K562 (cell line): ENCODE measurements around the gene RNF43. TPM values are rescaled to one million over a fixed set of nuclear protein-coding genes. Genes with fewer than 3 reads are reported as not detected.

Experiments
- ATAC-seq: fragments of 200-7000 bp; cut with Tn5 transposase; 3 replicates; pipeline ENCODE4 v1.9.1; 2020; ENCODE audit warnings: moderate library complexity
- BruUV-seq: library from RNA; stranded (reverse); fragments of 400-500 nt; replicated peaks from 2 replicates; lab custom pipeline; 2021; lab: Mats Ljungman, UMichigan
- CTCF ChIA-PET: fragments of 300-600 bp; formaldehyde crosslinking; extraction: SDS; loops from one replicate; lab custom pipeline; 2021; ENCODE audit warnings: low intra/inter-chr PET ratio; lab: Yijun Ruan, JAX
- POLR2A ChIA-PET: fragments of 300-600, 350-650 bp; sonication (Branson Sonifier 250); formaldehyde crosslinking; extraction: SDS; loops from one replicate; lab custom pipeline; 2021; ENCODE audit warnings: antibody characterized with exemption, inconsistent platforms; lab: Yijun Ruan, JAX
- DNase-seq, 4 experiments: peaks; one replicate each; pipeline versions ENCODE4 v3.0.0 to v3.0.0-alpha.2; 2011 to 2018; ENCODE audit warnings: low spot score in 3 of 4, mixed read lengths in 3 of 4; ENCODE audit errors: extremely low read depth in 1 of 4
- FAIRE-seq: peaks from 2 replicates; lab custom pipeline; 2011; peaks lifted over from hg19 to GRCh38; lab: Jason Lieb, UNC
- H2AFZ ChIP-seq: 2 replicates; pipeline ENCODE4 v1.6.0; 2011; ENCODE audit warnings: low read depth, low read length, control low read depth, inconsistent platforms
- H3K27ac ChIP-seq: fragments of 200-600 bp; 3 replicates; pipeline ENCODE4 v1.8.0; 2011; ENCODE audit warnings: low read depth, mild to moderate bottlenecking, control low read depth, inconsistent platforms, low read length, moderate library complexity, mixed read lengths; ENCODE audit errors: extremely low read depth
- H3K27me3 ChIP-seq, 2 experiments: fragments of 300-600 bp in 1 of 2; 2 replicates in 1 of 2; 3 replicates in 1 of 2; pipeline versions ENCODE4 v1.6.0 to v1.8.0; 2011; ENCODE audit warnings: inconsistent platforms in 2 of 2, low read length in 2 of 2, mild to moderate bottlenecking in 1 of 2, mixed read lengths in 1 of 2, moderate library complexity in 1 of 2; ENCODE audit not compliant: control insufficient read depth in 2 of 2, insufficient read depth in 2 of 2
- H3K36me3 ChIP-seq: fragments of 300-600 bp; 3 replicates; pipeline ENCODE4 v1.8.0; 2011; ENCODE audit warnings: mild to moderate bottlenecking, low read length, inconsistent platforms; ENCODE audit not compliant: control insufficient read depth, insufficient read depth
- H3K4me1 ChIP-seq, 2 experiments: fragments of 200-600 bp in 1 of 2; replicated peaks in 1 of 2; 2 replicates in 1 of 2; 3 replicates in 1 of 2; pipeline versions ENCODE4 v1.5.1 to v1.8.0; 2011; ENCODE audit warnings: inconsistent platforms in 2 of 2, low read length in 2 of 2, mild to moderate bottlenecking in 1 of 2, mixed read lengths in 1 of 2, moderate library complexity in 1 of 2; ENCODE audit not compliant: control insufficient read depth in 2 of 2, insufficient read depth in 2 of 2
- H3K4me2 ChIP-seq: 2 replicates; pipeline ENCODE4 v1.6.1; 2011; ENCODE audit warnings: low read length, control low read depth, inconsistent platforms, mixed read lengths; ENCODE audit not compliant: insufficient read depth
- H3K4me3 ChIP-seq: fragments of 200-600 bp; sonication (generic), shearing (Covaris generic); 2 replicates; pipeline ENCODE4 v1.5.1; 2016; ENCODE audit warnings: control low read depth, inconsistent platforms
- H3K79me2 ChIP-seq: fragments of 200-600 bp; 3 replicates; pipeline ENCODE4 v1.8.0; 2011; ENCODE audit warnings: low read length, inconsistent platforms; ENCODE audit not compliant: control insufficient read depth, insufficient read depth
- H3K9ac ChIP-seq, 2 experiments: 2 replicates each; pipeline versions ENCODE4 v1.6.0 to v1.6.1; 2011; ENCODE audit warnings: low read depth in 2 of 2, low read length in 2 of 2, control low read depth in 1 of 2, inconsistent platforms in 1 of 2, mild to moderate bottlenecking in 1 of 2, mixed read lengths in 1 of 2; ENCODE audit not compliant: insufficient read depth in 1 of 2
- H3K9me1 ChIP-seq: one replicate; pipeline ENCODE4 v1.6.0; 2011; ENCODE audit warnings: inconsistent platforms, mild to moderate bottlenecking, low read length, moderate library complexity; ENCODE audit not compliant: control insufficient read depth, insufficient read depth
- H3K9me3 ChIP-seq: replicated peaks from 2 replicates; pipeline ENCODE4 v1.5.1; 2011; ENCODE audit warnings: low read depth, low read length, inconsistent platforms; ENCODE audit not compliant: control insufficient read depth, insufficient read depth
- H4K20me1 ChIP-seq: replicated peaks from 2 replicates; pipeline ENCODE4 v1.6.1; 2011; ENCODE audit warnings: low read length, inconsistent platforms, mixed read lengths; ENCODE audit not compliant: control insufficient read depth, insufficient read depth
- ELK3 ChIP-seq: fragments of 450-650 bp; formaldehyde crosslinking; IDR thresholded peaks from 2 replicates; pipeline ENCODE4 v1.4.0; 2020; ENCODE audit warnings: mild to moderate bottlenecking
- GABPA ChIP-seq: fragments of 200-800 bp; sonication (Bioruptor generic); conservative IDR thresholded peaks from 2 replicates; pipeline ENCODE4 v1.6.1; 2016; ENCODE audit warnings: low read depth, missing genetic modification characterization, missing compliant biosample characterization
- HES1 ChIP-seq: fragments of 450-650 bp; IDR thresholded peaks from 2 replicates; pipeline ENCODE4 v1.6.1; 2016; ENCODE audit warnings: low read depth, mild to moderate bottlenecking, moderate library complexity
- POU5F1 ChIP-seq: fragments of 150-350 bp; IDR thresholded peaks from 2 replicates; pipeline ENCODE4 v1.6.1; 2014; ENCODE audit warnings: borderline replicate concordance, low read length, low read depth, mild to moderate bottlenecking; ENCODE audit not compliant: partially characterized antibody
- PURB ChIP-seq: sonication (generic); formaldehyde crosslinking; IDR thresholded peaks from 2 replicates; pipeline ENCODE4 v1.9.0; 2021; ENCODE audit warnings: low read depth, mild to moderate bottlenecking, missing genetic modification reagents
- SFPQ ChIP-seq: fragments of 200-400 bp; formaldehyde crosslinking; IDR thresholded peaks from 2 replicates; pipeline ENCODE4 v1.6.1; 2017; ENCODE audit warnings: mild to moderate bottlenecking, low read depth, low read length, moderate library complexity
- SMARCA4 ChIP-seq: fragments of 450-650 bp; IDR thresholded peaks from 2 replicates; pipeline ENCODE4 v1.6.1; 2016
- SOX6 ChIP-seq: fragments of 450-650 bp; IDR thresholded peaks from 2 replicates; pipeline ENCODE4 v1.6.1; 2014; ENCODE audit warnings: mild to moderate bottlenecking
- TCF3 ChIP-seq: sonication (generic); formaldehyde crosslinking; IDR thresholded peaks from 2 replicates; pipeline ENCODE4 v1.4.0; 2020; ENCODE audit warnings: mild to moderate bottlenecking, missing genetic modification reagents
- UBTF ChIP-seq, 2 experiments: IDR thresholded peaks; 2 replicates each; pipeline ENCODE4 v1.6.1; 2012; ENCODE audit warnings: improper control_type of control experiment in 2 of 2, low read depth in 2 of 2, low read length in 2 of 2, borderline replicate concordance in 1 of 2
- USF2 ChIP-seq: sonication (generic); formaldehyde crosslinking; IDR thresholded peaks from 2 replicates; pipeline ENCODE4 v1.5.0; 2020; ENCODE audit warnings: missing genetic modification reagents
- ZBTB26 ChIP-seq: fragments of 450-650 bp; formaldehyde crosslinking; IDR thresholded peaks from 2 replicates; pipeline ENCODE4 v1.4.0; 2022; ENCODE audit warnings: missing genetic modification characterization
- WGBS: fragments of 100-300 bp; shearing (Covaris generic); methylation state at CpG from one replicate; pipeline ENCODE4 v1.1.6; 2016; ENCODE audit warnings: low coverage, mixed read lengths; ENCODE audit not compliant: insufficient coverage; ENCODE audit errors: missing lambda C conversion rate; 5-methylcytosine and 5-hydroxymethylcytosine counted together
- in situ Hi-C: fragments of 300-500 bp; cut with MboI; formaldehyde crosslinking; loops from 4 replicates; pipeline ENCODE4 v1.15.0; 2018; ENCODE audit warnings: inconsistent platforms, mixed read lengths
- intact Hi-C: fragments of 100-400 bp; cut with micrococcal nuclease; formaldehyde crosslinking; loops from 2 replicates; pipeline ENCODE4 v1.14.2; 2022
- polyA plus RNA-seq, 8 experiments: library from polyadenylated mRNA; depleted of rRNA in 4 of 8; stranded (reverse) in 5 of 8; unstranded in 3 of 8; fragments of >200 nt; fragmentation: Nextera tagmentation in 2 of 8; fragmentation: Illumina TruSeq in 1 of 8; extraction: Ambion mirVana in 2 of 8; extraction: Trizol in 1 of 8; gene quantifications; 2 replicates each; pipeline versions ENCODE4 v1.2.1 to v1.2.3, GENCODE V29; 2011 to 2014; ENCODE audit warnings: inconsistent platforms in 1 of 8, missing spikeins in 1 of 8
- total RNA-seq, 7 experiments: library from RNA; depleted of rRNA in 6 of 7; stranded (reverse); fragments of >200 nt in 6 of 7; fragmentation: Illumina TruSeq in 2 of 7; extraction: Trizol in 2 of 7; gene quantifications; 2 replicates each; pipeline versions ENCODE4 v1.2.1 to v1.2.3, GENCODE V29; 2011 to 2021; ENCODE audit warnings: low replicate concordance in 1 of 7

Gene RNF43
- total and polyA plus RNA-seq, 9 of the 15 experiments (the other 6 are each of a cell fraction or from before 2014, with no cell fraction given) = 0.29 to 2.7 (median 1.4) TPM

- WGBS = 36% methylated on average over 3 of the region's 3 CpGs
- no TSS peak for BruUV-seq
- CTCF ChIA-PET = no interaction called here
- H4K20me1 ChIP-seq = no peaks in the 10 kb centered on the region
- POLR2A ChIA-PET = interaction anchor here (0.9 to 5.8 kb wide), 11 partner anchors 12 to 100 kb away, joined by 3 to 79 read pairs (median 6); partner anchors contain the start of gene SUPT4H1
- peaks cover 4 to 11% of the 10 kb centered on the region in 2 experiments; a peak in 4 of 5 replicates for H3K4me1 ChIP-seq
- in situ Hi-C loops (no loop called here), intact Hi-C loops (no loop called here)
- H3K27ac ChIP-seq = peak overlapping the region; percentile 59
- H2AFZ ChIP-seq = peak overlapping the region; percentile 73
- 0 out of 2 replicates have a peak overlapping the region, but pooled peaks have one; percentile 1 for H3K4me3 ChIP-seq
- FAIRE-seq (peak; percentile 75), DNase-seq (peak in 2 of 4 experiments; percentile 27 to 69), ATAC-seq (peak; percentile 66)
- peak overlapping the region in 1 of 2 experiments; percentile 59; a peak in 2 of 4 replicates for H3K9ac ChIP-seq
- H3K9me1 ChIP-seq = no peaks in the 10 kb centered on the region
- H3K79me2 ChIP-seq = peaks cover 53% of the 10 kb centered on the region
- H3K4me2 ChIP-seq = peak overlapping the region; percentile 32
- no peaks in the 10 kb centered on the region for H3K9me3 ChIP-seq
- H3K36me3 ChIP-seq = no peaks in the 10 kb centered on the region
- H3K27me3 ChIP-seq = no peaks in the 10 kb centered on the region
- TF ChIP-seq ZBTB26 (CRISPR knock-in tag) (no peak), UBTF (IDR thresholded peaks at IDR 0.05; ENCODE audit: borderline replicate concordance in 1 of 2, low read depth in 2 of 2, low read length in 2 of 2) (no peak), SMARCA4 (no peak), TCF3 (CRISPR knock-in tag) (no peak), SOX6 (no peak), HES1 (no peak), GABPA (tag) (no peak), SFPQ (no peak), ELK3 (CRISPR knock-in tag) (no peak), USF2 (CRISPR knock-in tag) (no peak; the same call in 1 of the 2 replicates), POU5F1 (no peak), PURB (no peak)
Observed at GRCh38 chr17:58414596-58414997, 2.7 kb downstream of the RNF43 start.
